GM18870 (cell line): ENCODE measurements around the gene CDH26.
A peak's percentile ranks its signal among the peaks of the same experiment; 100 is the strongest.
"Not testable (repeated sequence)": the region's sequence is repeated elsewhere in the genome, so short reads cannot be mapped to it uniquely, and the experiment has no call there.

Experiments
- ATAC-seq: cut with Tn5 transposase; IDR thresholded peaks from one replicate; pipeline ENCODE4 v1.9.1; 2021; ENCODE audit warnings: moderate library complexity; ENCODE audit not compliant: unreplicated experiment

CDH26 gene

GRCh38 chr20:59940129-59940955 is 17.9 kb upstream of the CDH26 start, which contains the start of the genes FAM217B and PPP1R3D:
FAM217B (plus strand) TSS chr20:59940389; CDS start chr20:59943944, 3,555 bp downstream.
PPP1R3D (minus strand) TSS chr20:59940305; CDS start chr20:59939931, 374 bp downstream.
- peak; percentile 84 for ATAC-seq

DNA sequence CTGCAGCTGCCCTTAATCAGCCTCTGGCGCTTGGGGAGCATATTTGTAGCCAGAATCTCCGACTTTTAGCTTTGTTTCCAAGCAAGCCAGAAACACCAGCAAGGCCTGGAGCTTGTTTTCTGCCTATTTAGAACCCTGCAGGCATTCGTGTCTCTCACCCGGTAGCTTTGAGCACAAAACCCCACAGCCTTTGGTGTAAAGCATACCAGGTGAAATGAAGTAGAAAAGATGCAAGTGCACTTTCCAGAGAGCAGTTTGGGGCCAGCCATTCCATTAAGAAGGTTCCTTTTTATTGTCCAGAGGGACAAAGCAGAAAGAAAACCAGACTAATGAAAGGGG is 17.3 kb upstream of the CDH26 start:
- peak; percentile 7 for ATAC-seq

GRCh38 chr20:59942245-59942644 is 16.0 kb upstream of the CDH26 start:
- no peak for ATAC-seq

DNA sequence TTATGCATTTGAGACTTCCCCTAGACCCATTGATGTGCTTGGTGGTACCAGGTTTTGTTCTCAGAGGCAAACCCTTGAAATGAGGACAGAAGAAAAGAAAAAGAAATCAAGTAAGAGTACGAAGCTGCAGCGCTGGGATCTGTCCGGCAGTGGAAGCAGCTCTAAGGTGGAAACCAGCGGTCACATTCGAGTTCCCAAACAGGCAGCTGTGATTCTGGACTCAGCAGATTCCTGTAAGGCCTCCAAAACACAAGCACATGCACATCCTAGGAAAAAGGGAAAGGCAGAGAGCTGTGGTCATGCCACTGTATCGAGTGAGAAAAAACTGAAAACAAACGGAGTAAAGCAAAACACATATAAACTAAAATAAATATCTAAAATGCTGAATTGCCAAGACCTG is 13.5 kb upstream of the CDH26 start:
- no peak for ATAC-seq

- ATAC-seq: no peak
Observed at GRCh38 chr20:59945175-59945574, 13.0 kb upstream of the CDH26 start.

DNA sequence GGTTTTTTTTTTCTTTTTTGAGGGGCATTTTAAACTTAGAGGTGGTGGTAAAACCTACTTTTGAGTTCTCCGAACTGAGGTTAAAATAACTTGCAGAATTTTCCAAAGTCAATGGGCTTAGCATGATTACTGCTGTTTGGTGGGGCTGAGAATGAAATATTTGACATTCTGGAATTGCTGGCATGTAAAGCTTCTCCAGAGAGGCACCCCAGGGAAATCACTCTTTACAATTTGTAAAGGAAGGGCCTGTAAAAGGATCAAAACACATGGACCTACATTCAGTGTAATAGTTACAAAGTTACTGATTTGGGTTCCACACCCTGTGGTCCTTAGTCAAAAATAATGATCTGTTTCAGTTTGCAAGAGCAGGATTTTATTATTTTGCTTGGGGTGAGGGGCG is 12.5 kb upstream of the CDH26 start:
- no peak for ATAC-seq

DNA sequence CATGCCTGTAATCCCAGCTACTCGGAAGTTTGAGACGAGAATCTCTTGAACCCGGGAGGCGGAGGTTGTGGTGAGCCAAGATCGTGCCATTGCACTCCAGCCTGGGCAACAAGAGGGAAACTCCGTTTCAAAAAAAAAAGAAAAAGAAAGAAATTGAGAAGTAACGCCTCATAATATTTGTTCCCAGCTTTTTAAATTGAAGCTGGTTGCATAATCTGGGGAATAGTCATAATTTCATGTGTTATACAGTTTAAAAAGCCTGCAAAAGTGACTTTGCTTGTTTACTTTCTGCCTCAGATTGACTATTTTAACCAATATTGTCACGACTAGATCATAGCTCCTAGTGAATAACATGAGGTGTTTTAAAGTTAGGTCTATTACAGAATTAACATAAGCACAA is 10.8 kb upstream of the CDH26 start:
- ATAC-seq: no peak

DNA sequence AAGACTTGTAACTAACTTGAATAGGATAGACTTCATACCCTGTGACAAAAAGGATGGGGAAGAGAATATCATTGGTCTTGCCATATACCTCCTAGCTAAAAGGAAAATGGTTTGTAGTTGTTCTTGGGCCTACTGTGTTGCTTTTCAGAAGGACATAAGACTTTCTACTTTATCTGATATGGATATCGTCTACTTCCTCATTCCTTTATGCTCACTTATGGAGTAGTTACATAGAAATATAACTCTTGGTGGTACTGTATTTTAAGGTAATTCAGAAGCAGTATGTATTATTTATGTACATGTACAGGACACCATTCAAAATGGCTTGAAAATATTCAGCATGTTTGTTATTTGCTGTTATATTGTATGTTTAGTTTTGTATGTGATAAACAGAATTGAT is 10.0 kb upstream of the CDH26 start:
- ATAC-seq: no peak

DNA sequence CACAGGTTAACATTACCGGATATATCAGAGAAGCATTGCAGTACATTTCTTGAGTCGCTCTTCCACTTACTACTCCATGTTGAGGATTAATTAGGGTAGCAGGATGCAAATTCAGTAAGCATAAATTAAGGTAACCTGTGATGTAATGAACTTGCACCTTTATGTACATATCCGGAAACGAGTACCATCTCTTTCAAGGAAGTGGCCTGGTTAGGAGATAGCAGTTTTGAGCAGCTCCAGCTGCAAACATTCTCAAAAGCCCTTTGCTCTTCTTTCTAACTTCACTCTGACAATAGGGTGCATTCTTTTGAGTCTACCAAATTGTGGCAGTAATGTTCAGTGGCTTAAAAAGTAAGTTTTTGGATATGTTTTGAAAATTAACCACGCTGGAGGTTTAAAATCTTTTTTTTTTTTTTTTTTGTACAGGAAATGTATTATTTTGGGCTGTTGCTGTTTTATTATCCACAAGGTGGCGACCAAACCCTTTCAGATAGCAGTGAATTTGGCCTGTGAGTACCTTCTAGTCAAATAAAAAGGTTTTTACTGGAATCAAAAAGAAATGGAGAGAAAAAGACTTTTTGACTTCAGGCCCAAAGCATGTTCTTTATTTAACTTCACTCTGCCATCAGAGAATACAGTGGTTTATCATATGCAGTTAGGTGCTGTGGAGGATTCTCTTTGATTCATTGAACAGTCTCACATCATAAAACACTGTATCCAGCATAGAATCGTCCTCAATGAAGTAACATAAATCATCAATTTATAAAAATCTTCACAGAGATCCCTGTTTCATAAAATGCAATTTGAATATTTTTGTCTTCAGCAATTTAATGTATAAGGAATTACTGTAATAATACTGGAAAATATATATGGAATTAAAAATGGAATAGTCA is 9.1 kb upstream of the CDH26 start:
- ATAC-seq: peak; percentile 65

DNA sequence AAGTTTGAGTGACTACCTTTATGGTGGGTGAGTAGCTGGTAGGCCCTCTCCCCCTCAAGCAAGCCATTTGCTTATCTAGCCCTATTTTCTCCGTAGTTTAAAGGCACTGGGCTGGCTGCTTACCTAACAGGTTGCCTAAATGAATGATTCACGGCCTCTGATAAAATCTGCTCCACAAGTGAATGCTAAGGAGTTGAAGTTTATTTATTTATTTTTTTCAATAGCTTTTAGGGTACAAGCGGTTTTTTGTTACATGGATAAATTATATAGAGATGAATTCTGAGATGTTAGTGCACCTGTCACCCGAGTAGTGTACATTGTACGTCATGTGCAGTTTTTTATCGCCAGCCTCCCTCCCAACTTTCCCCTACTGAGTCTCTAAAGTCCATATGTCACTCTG is 8.3 kb upstream of the CDH26 start:
- ATAC-seq: no peak

DNA sequence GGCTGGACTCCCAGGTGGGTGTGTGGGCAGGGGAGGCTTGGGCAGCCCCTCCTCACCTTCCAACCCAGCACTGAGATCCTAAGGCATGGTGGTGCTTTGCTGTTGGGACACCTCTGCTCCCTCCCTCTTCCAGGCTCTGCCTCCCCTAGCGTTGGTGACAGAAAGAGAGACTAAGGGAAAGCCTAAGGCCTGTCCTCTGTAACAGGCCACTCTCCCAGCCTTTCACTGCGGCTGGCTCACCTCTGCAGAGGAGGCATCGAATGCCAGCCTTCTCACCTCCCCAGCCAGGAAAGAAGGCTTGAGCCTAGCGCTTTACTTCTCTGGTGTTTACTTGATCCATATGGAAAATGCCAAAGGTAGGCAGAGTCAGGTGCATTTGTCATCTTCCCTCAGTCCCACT is 3.5 kb upstream of the CDH26 start:
- ATAC-seq: no peak

GRCh38 chr20:59955131-59955796 is 3.0 kb upstream of the CDH26 start:
- no peak for ATAC-seq

DNA sequence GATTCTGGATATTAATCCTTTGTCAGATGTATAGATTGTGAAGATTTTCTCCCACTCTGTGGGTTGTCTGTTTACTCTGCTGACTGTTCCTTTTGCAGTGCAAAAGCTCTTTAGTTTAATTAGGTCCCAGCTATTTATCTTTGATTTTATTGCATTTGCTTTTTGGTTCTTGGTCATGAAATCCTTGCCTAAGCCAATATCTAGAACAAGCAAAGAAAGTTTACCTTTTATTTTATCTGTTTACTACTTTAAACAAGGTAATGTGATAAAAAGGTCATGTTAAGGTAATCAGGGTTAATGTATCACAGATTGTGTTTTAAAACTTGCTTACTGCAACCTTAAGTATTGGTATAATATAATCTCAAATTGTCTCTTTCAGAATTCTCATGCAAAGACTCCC is 655 bp upstream of the CDH26 start:
- ATAC-seq: not testable (repeated sequence)

GRCh38 chr20:59958626-59959025 is 403 bp downstream of the CDH26 start:
- no peak for ATAC-seq

GRCh38 chr20:59961423-59961822 is 3.2 kb downstream of the CDH26 start:
- ATAC-seq: no peak

DNA sequence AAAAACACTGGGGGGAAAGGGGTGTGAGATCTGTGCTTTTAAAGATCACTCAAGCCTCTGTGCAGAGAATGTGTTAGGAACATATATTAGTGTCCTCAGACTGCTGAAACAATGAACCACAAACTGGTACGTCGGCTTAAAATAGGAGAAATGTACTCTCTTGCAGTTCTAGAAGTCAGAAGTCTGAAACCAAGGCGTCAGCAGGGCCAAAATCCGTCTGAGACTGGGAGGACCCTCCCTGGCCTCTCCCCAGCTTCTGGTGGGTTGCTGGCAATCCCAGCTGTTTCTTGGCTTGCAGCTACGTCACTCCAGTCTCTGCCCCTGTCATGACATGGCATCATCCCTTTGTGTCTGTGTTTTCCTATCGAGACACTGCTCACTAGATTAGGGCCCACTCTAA is 3.9 kb downstream of the CDH26 start:
- ATAC-seq: no peak

DNA sequence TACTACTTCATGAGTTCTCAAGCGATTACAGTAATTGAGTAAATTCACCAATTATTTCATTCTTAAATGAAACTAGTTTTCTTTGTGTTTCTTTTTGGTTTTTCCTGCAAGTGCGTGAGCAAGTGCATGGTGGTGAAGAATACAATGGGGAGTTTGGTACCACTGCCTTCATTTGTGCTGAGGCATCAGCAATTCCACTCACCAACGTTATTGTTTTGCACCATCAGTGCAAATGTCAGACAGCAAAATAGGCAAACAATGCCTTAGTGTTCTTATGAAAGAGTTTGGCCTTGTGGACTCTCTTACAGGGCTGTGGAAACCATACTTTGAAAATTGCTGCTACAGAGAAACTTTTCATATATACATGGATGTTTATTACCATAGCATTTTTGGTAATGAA is 8.2 kb downstream of the CDH26 start:
- no peak for ATAC-seq

- ATAC-seq: no peak
Observed at GRCh38 chr20:59971428-59971827, 13.2 kb downstream of the CDH26 start.

- no peak for ATAC-seq
Observed at GRCh38 chr20:59972037-59972801, 14.0 kb downstream of the CDH26 start.

DNA sequence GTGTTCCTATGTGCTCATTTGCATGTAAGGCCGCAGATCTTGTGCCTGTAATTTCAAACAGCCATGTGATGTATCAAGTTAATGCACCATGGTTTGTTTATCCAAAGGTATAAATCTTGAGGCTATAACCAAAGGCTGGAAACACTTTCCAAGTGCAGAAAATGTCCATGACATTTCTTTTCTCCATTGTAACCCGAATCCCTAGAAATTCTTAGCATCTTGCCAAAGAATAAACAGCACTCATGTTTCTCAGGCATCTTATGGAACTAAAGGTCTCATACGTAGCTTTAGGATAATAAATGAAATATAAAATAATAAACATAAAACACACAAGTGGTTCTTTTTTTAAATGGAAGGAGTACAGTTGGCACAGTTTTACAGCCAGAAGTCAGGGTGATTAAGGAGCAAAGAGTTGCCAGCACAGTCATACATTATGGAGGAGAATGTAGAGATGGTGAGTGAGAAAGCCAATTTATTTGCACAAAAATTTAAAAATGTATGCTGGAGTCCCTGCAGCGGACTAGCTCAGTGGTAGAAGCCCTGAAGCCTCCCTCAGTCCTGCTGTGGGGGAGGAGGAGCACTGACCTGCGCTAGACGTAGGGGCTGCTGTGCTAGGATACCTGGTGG is 18.0 kb downstream of the CDH26 start:
- no peak for ATAC-seq
